Mesothelial cell of epicardium (in vitro differentiated cells): ENCODE data around the gene CDH23. TPM values are rescaled to one million over a fixed set of nuclear protein-coding genes. Genes with fewer than 3 reads are reported as not detected.
A peak's percentile ranks its signal among the peaks of the same experiment; 100 is the strongest.

Source experiments
- DNase-seq, 2 experiments: peaks; one replicate each; pipeline ENCODE4 v3.0.0; 2021; ENCODE audit warnings: low spot score in 2 of 2; ENCODE audit not compliant: unreplicated experiment in 2 of 2
- H3K27ac Mint-ChIP-seq: 2 replicates; pipeline ENCODE4 v1.8.0; 2021; ENCODE audit warnings: mixed read lengths
- H3K27me3 Mint-ChIP-seq: 2 replicates; pipeline ENCODE4 v1.8.0; 2021; ENCODE audit warnings: low read depth, mixed read lengths
- H3K36me3 Mint-ChIP-seq: 2 replicates; pipeline ENCODE4 v1.8.0; 2021; ENCODE audit warnings: mixed read lengths
- H3K4me1 Mint-ChIP-seq: 2 replicates; pipeline ENCODE4 v1.8.0; 2021; ENCODE audit warnings: mixed read lengths
- H3K4me3 Mint-ChIP-seq: 2 replicates; pipeline ENCODE4 v1.8.0; 2021; ENCODE audit warnings: mild to moderate bottlenecking, moderate library complexity, mixed read lengths
- H3K9me3 Mint-ChIP-seq: 2 replicates; pipeline ENCODE4 v1.8.0; 2021; ENCODE audit warnings: mixed read lengths
- total RNA-seq: library from RNA; stranded (reverse); gene quantifications from 3 replicates; pipeline ENCODE4 v1.2.1, GENCODE V29; 2021
- TF ChIP-seq, protein P1 (sequence below): fragments of 200-600 bp; sonication (generic); IDR thresholded peaks from one replicate; pipeline ENCODE4 v1.5.0; 2021; ENCODE audit warnings: antibody characterized with exemption; ENCODE audit not compliant: unreplicated experiment

Gene CDH23
- total RNA-seq, 1 donor from 2014 or later = 2.5 TPM

- no peak for DNase-seq
- Mint-ChIP-seq H3K27me3 (no peaks in the 10 kb centered on the region), H3K4me1 (peaks cover 34% of the 10 kb centered on the region), H3K36me3 (no peaks in the 10 kb centered on the region), H3K9me3 (no peaks in the 10 kb centered on the region), H3K27ac (peak overlapping the region; percentile 43), H3K4me3 (no peak overlapping the region)
- TF ChIP-seq, protein P1, sequence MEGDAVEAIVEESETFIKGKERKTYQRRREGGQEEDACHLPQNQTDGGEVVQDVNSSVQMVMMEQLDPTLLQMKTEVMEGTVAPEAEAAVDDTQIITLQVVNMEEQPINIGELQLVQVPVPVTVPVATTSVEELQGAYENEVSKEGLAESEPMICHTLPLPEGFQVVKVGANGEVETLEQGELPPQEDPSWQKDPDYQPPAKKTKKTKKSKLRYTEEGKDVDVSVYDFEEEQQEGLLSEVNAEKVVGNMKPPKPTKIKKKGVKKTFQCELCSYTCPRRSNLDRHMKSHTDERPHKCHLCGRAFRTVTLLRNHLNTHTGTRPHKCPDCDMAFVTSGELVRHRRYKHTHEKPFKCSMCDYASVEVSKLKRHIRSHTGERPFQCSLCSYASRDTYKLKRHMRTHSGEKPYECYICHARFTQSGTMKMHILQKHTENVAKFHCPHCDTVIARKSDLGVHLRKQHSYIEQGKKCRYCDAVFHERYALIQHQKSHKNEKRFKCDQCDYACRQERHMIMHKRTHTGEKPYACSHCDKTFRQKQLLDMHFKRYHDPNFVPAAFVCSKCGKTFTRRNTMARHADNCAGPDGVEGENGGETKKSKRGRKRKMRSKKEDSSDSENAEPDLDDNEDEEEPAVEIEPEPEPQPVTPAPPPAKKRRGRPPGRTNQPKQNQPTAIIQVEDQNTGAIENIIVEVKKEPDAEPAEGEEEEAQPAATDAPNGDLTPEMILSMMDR = no peak
These were observed 368.6 kb downstream of the CDH23 start for GRCh38 chr10:71765176-71765904.

GRCh38 chr10:71765906-71766716 lies 369.4 kb downstream of the CDH23 start:
- Mint-ChIP-seq H3K27me3 (no peaks in the 10 kb centered on the region), H3K27ac (peak overlapping the region; percentile 30), H3K9me3 (no peaks in the 10 kb centered on the region), H3K36me3 (no peaks in the 10 kb centered on the region), H3K4me1 (peaks cover 34% of the 10 kb centered on the region), H3K4me3 (no peak overlapping the region)
- no peak for DNase-seq
- TF ChIP-seq, protein P1 = no peak

DNA sequence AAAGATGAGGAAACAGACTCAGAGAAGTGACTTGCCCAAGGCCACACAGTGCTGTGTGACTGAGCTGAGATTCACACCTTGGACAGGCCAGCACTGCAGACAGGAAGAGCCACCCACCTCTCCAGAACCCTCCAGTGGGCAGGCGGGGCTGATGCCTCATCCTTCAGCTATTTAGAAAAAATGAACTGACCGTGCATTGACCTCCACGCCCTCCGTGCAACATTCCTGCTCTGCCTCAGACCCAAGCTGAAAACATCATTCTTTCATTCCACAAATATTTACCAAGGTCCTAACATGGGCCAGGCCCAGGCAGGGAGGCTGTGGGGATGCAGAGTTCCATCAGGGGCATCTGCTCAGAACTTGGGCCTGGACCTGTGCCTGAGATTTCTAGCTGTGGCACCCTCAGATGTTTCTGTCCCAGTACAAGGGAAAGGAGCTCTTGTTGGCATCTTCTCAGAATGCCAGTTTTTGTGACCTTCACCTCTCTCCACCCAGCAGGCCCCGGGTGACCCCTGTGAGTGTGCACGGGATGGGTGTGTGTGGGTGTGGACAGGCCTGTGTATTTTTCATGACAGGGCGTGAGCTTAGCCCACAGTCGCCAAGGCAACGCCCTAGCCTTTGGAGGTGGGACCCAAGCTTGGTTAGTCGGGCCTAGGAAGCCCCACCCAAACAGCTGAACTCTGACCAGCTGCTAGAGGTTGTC lies 370.1 kb downstream of the CDH23 start:
- TF ChIP-seq, protein P1 = no peak
- Mint-ChIP-seq H3K4me1 (peaks cover 34% of the 10 kb centered on the region), H3K9me3 (no peaks in the 10 kb centered on the region), H3K27me3 (no peaks in the 10 kb centered on the region), H3K4me3 (no peak overlapping the region), H3K27ac (peak overlapping the region; percentile 87), H3K36me3 (no peaks in the 10 kb centered on the region)
- no peak for DNase-seq

- H3K27ac Mint-ChIP-seq = peak overlapping the region; percentile 87
These were observed 370.8 kb downstream of the CDH23 start for GRCh38 chr10:71767420-71768035.

More at GRCh38 chr10:71767420-71768035, 370.8 kb downstream of the CDH23 start:
- H3K36me3 Mint-ChIP-seq = no peaks in the 10 kb centered on the region
- TF ChIP-seq, protein P1 = no peak
- H3K27me3 Mint-ChIP-seq = no peaks in the 10 kb centered on the region
- no peaks in the 10 kb centered on the region for H3K9me3 Mint-ChIP-seq
- no peak for DNase-seq
- no peak overlapping the region for H3K4me3 Mint-ChIP-seq
- H3K4me1 Mint-ChIP-seq = peaks cover 34% of the 10 kb centered on the region
